ENCODE results near the gene NPTXR. TPM values are rescaled to one million over a fixed set of nuclear protein-coding genes. Genes with fewer than 3 reads are reported as not detected.
A peak's percentile ranks its signal among the peaks of the same experiment; 100 is the strongest.

Gene NPTXR
- total RNA-seq (0.73 and 0.95 TPM in 2 replicates), polyA plus RNA-seq (0.37 and 0.43 TPM in 2 replicates), polyA minus RNA-seq (0.49 and 0.66 TPM in 2 replicates), Bru-seq, nascent RNA (percentile 13 among the genes with signal in this experiment), BruChase-seq, experiment 1, labeled RNA remaining after a 6-hour chase (percentile 23 among the genes with signal in this experiment), BruChase-seq, experiment 2, labeled RNA remaining after a 2-hour chase (percentile 21 among the genes with signal in this experiment)
- 0.53 and 0.55 TPM in 2 replicates for polyA plus RNA-seq (2011; cell fraction: cytosol; rRNA removed)
- 0.29 and 0.32 TPM in 2 replicates for polyA plus RNA-seq (2011; cell fraction: nucleus; rRNA removed)
- 0.82 and 0.90 TPM in 2 replicates for polyA plus RNA-seq (2012)
- polyA minus RNA-seq (2011; cell fraction: cytosol; rRNA and poly(A)+ RNA removed) = 2.2 TPM
- polyA minus RNA-seq (2011; cell fraction: nucleus; rRNA and poly(A)+ RNA removed) = 0.14 and 0.24 TPM in 2 replicates
- long read RNA-seq = 0 reads

DNA sequence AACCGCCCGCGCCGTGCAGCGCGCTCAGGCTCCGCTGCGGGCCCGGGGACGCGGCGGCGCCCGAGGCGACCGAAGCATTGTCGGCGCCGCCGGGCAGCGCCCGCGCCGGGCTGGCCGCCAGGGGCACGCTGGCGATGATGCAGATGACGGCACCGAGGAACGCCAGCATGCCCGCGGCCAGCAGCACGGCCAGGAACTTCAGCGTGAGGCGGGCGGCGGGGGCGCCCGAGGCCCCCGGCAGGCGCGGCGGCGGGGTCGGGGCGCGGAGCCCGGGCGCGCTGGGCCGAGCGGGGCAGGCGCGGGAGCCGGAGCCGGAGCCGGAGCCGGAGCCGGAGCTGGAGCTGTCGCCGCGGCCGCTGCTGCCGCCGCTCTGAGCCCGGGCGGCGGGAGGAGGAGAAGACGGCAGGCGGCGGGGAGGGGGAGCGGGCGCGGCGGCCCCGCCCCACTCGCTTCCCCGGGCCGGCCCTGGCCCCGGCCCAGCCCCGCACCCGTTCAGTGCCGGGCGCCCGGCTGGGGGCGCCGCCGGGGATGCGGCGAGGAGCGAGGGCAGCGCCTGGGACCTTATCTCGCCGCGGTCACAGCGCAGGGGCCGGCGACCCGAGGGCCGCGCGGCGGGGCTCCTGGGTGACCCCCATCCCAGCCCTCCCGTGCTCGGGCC, at the start of gene NPTXR:
NPTXR (minus strand) TSS at position 372 of the 658 bp plus-strand sequence.
- no TSS peak for BruUV-seq (replicated peaks)
- FAIRE-seq = no peak

More for the DNA sequence above, at the start of gene NPTXR:
- CTCF ChIA-PET = interaction anchor here (0.7 to 14.8 kb wide), 7 partner anchors 18 to 792 kb away, joined by 3 to 198 read pairs (median 5); no protein-coding TSS in a partner anchor
- no peaks in the 10 kb centered on the region for H3K36me3 ChIP-seq (ENCODE audit: control insufficient read depth in 2 of 2, extremely low read depth in 1 of 2, insufficient read depth in 2 of 2, low read length in 2 of 2)
- peak within 1 kb of the TSS in 1 of 3 experiments; percentile 6 for H3K4me3 ChIP-seq (replicated peaks in 1 of 3; ENCODE audit: insufficient read depth in 1 of 3, low read depth in 1 of 3, low read length in 3 of 3)
- peak; percentile 16 for DNase-seq (ENCODE audit: low read depth, low spot score)
- peak within 1 kb of the TSS; percentile 70 for H2AFZ ChIP-seq (ENCODE audit: low read depth, low read length)
- H3K27me3 ChIP-seq (ENCODE audit: control insufficient read depth in 2 of 2, insufficient read depth in 2 of 2, low read length in 2 of 2) = peaks cover 23 to 29% of the 10 kb centered on the region in 2 experiments
- H3K79me2 ChIP-seq (ENCODE audit: control insufficient read depth, insufficient read depth, low read length) = no peaks in the 10 kb centered on the region
- no peaks in the 10 kb centered on the region for H4K20me1 ChIP-seq (replicated peaks; ENCODE audit: control insufficient read depth, extremely low read depth, insufficient read depth, low read length)
- no peaks in the 10 kb centered on the region for H3K9me3 ChIP-seq (replicated peaks; ENCODE audit: control insufficient read depth, insufficient read depth, low read length)
- no peak for TF ChIP-seq POLR2A (IDR thresholded peaks at IDR 0.05; ENCODE audit: low read depth, low read length)
- TF ChIP-seq, protein P1, sequence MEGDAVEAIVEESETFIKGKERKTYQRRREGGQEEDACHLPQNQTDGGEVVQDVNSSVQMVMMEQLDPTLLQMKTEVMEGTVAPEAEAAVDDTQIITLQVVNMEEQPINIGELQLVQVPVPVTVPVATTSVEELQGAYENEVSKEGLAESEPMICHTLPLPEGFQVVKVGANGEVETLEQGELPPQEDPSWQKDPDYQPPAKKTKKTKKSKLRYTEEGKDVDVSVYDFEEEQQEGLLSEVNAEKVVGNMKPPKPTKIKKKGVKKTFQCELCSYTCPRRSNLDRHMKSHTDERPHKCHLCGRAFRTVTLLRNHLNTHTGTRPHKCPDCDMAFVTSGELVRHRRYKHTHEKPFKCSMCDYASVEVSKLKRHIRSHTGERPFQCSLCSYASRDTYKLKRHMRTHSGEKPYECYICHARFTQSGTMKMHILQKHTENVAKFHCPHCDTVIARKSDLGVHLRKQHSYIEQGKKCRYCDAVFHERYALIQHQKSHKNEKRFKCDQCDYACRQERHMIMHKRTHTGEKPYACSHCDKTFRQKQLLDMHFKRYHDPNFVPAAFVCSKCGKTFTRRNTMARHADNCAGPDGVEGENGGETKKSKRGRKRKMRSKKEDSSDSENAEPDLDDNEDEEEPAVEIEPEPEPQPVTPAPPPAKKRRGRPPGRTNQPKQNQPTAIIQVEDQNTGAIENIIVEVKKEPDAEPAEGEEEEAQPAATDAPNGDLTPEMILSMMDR (IDR thresholded peaks at IDR 0.05; ENCODE audit: extremely low read depth in 1 of 2, insufficient read depth in 1 of 2, low read depth in 1 of 2, low read length in 2 of 2) = peak in 1 of 2 donors; percentile 11
- no peaks in the 10 kb centered on the region for H3K9me1 ChIP-seq (replicated peaks; ENCODE audit: control insufficient read depth, extremely low read depth, insufficient read depth, low read length)
- peaks cover 3% of the 10 kb centered on the region for H3K4me1 ChIP-seq (ENCODE audit: control insufficient read depth, extremely low read depth, insufficient read depth, low read length)
- H3K4me2 ChIP-seq (ENCODE audit: insufficient read depth, low read length) = peak within 1 kb of the TSS; percentile 4
- intact Hi-C loops (cut with micrococcal nuclease) (loop anchor here (1.0 kb wide), 1 partner anchor 74 kb away; no protein-coding TSS in a partner anchor), dilution Hi-C loops (cut with MboI; ENCODE audit: extremely low pct_ligation_motif_present, low sequenced_read_pairs) (no loop called here)
- POLR2A ChIA-PET = interaction anchor here (1.1 kb wide), 1 partner anchor 476 kb away, joined by 3 read pairs; the partner anchor contains the start of gene RPL3
- no peak within 1 kb of the TSS for H3K27ac ChIP-seq (ENCODE audit: insufficient read depth, low read depth, low read length)
- H3K9ac ChIP-seq (replicated peaks; ENCODE audit: extremely low read depth, insufficient read depth, low read length) = no peak within 1 kb of the TSS
